SK-N-SH treated with all-trans-retinoic acid at 6 μM for 48 hours (cell line): Measurements from ENCODE around the gene LRMDA.

Source experiments
- ARNTL ChIP-seq: fragments of 450-650 bp; formaldehyde crosslinking; IDR thresholded peaks from 2 replicates; pipeline ENCODE4 v1.5.0; 2020; ENCODE audit warnings: low read depth, mild to moderate bottlenecking, moderate library complexity, borderline replicate concordance
- CREB5 ChIP-seq: fragments of 250-450 bp; sonication (Bioruptor Pico); IDR thresholded peaks from 2 replicates; pipeline ENCODE4 v1.5.1; 2020; ENCODE audit warnings: low read depth, mild to moderate bottlenecking, moderate library complexity
- ESRRG ChIP-seq: fragments of 250-450 bp; sonication (Bioruptor Pico); IDR thresholded peaks from 2 replicates; pipeline ENCODE4 v1.6.1; 2021; ENCODE audit warnings: mild to moderate bottlenecking
- GLIS3 ChIP-seq: fragments of 250-450 bp; sonication (Bioruptor Pico); IDR thresholded peaks from 2 replicates; pipeline ENCODE4 v1.5.0; 2020; ENCODE audit warnings: mild to moderate bottlenecking, moderate library complexity
- ISL1 ChIP-seq: fragments of 250-450 bp; sonication (Bioruptor Pico); IDR thresholded peaks from 2 replicates; pipeline ENCODE4 v2.1.2; 2022; ENCODE audit warnings: mild to moderate bottlenecking, moderate library complexity
- OSR1 ChIP-seq: fragments of 250-450 bp; sonication (Bioruptor Pico); IDR thresholded peaks from 2 replicates; pipeline ENCODE4 v1.8.0; 2022; ENCODE audit warnings: moderate library complexity, mild to moderate bottlenecking, inconsistent platforms
- POU6F1 ChIP-seq: fragments of 250-450 bp; sonication (Bioruptor Pico); IDR thresholded peaks from 2 replicates; pipeline ENCODE4 v1.8.0; 2021; ENCODE audit warnings: low read depth, mild to moderate bottlenecking, moderate library complexity, borderline replicate concordance
- TCF4 ChIP-seq: fragments of 250-450 bp; sonication (Bioruptor Pico); IDR thresholded peaks from 2 replicates; pipeline ENCODE4 v1.8.0; 2021; ENCODE audit warnings: mild to moderate bottlenecking, moderate library complexity, borderline replicate concordance
- ZFP3 ChIP-seq: fragments of 250-450 bp; sonication (Bioruptor Pico); IDR thresholded peaks from 2 replicates; pipeline ENCODE4 v1.5.0; 2020; ENCODE audit warnings: mild to moderate bottlenecking, moderate library complexity
- ZNF70 ChIP-seq: fragments of 450-650 bp; formaldehyde crosslinking; IDR thresholded peaks from 2 replicates; pipeline ENCODE4 v1.5.0; 2020; ENCODE audit warnings: mild to moderate bottlenecking, moderate library complexity
- TF ChIP-seq, protein P1 (sequence below): fragments of 250-450 bp; sonication (Bioruptor Pico); IDR thresholded peaks from 2 replicates; pipeline ENCODE4 v1.5.0; 2020; ENCODE audit warnings: mild to moderate bottlenecking, moderate library complexity
- TF ChIP-seq, protein P2 (sequence below): fragments of 250-450 bp; sonication (Bioruptor Pico); IDR thresholded peaks from 2 replicates; pipeline ENCODE4 v1.8.0; 2020; ENCODE audit warnings: mild to moderate bottlenecking, moderate library complexity, borderline replicate concordance

DNA sequence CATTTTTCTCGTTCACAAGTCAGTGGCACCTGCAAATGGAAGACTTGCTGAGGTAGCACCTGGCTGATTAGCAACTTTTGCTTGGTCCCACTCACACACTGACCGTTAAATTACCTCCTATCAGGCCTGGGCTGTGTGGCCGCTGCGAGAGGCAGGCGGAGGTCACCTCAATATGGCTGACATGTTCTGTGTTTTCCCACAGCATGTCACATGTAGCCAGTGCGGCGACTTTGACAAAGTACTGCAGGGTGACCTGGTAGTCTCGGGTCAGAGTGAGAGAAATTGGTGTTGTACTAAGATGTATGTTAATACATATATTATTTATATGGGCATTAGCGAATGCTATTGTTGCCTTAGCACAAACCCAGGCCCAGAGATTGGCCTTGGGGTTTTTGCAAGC lies 307.5 kb downstream of the LRMDA start:
- TF ChIP-seq, protein P1, sequence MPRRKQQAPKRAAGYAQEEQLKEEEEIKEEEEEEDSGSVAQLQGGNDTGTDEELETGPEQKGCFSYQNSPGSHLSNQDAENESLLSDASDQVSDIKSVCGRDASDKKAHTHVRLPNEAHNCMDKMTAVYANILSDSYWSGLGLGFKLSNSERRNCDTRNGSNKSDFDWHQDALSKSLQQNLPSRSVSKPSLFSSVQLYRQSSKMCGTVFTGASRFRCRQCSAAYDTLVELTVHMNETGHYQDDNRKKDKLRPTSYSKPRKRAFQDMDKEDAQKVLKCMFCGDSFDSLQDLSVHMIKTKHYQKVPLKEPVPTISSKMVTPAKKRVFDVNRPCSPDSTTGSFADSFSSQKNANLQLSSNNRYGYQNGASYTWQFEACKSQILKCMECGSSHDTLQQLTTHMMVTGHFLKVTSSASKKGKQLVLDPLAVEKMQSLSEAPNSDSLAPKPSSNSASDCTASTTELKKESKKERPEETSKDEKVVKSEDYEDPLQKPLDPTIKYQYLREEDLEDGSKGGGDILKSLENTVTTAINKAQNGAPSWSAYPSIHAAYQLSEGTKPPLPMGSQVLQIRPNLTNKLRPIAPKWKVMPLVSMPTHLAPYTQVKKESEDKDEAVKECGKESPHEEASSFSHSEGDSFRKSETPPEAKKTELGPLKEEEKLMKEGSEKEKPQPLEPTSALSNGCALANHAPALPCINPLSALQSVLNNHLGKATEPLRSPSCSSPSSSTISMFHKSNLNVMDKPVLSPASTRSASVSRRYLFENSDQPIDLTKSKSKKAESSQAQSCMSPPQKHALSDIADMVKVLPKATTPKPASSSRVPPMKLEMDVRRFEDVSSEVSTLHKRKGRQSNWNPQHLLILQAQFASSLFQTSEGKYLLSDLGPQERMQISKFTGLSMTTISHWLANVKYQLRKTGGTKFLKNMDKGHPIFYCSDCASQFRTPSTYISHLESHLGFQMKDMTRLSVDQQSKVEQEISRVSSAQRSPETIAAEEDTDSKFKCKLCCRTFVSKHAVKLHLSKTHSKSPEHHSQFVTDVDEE (CRISPR knock-in tag): no peak
- TF ChIP-seq POU6F1 (CRISPR knock-in tag) (no peak), ISL1 (CRISPR knock-in tag) (no peak), GLIS3 (CRISPR knock-in tag) (no peak), OSR1 (no peak), ZNF70 (CRISPR knock-in tag) (no peak), ESRRG (no peak), ARNTL (no peak), ZFP3 (CRISPR knock-in tag) (no peak), CREB5 (no peak), TCF4 (CRISPR knock-in tag) (no peak)
- TF ChIP-seq, protein P2, sequence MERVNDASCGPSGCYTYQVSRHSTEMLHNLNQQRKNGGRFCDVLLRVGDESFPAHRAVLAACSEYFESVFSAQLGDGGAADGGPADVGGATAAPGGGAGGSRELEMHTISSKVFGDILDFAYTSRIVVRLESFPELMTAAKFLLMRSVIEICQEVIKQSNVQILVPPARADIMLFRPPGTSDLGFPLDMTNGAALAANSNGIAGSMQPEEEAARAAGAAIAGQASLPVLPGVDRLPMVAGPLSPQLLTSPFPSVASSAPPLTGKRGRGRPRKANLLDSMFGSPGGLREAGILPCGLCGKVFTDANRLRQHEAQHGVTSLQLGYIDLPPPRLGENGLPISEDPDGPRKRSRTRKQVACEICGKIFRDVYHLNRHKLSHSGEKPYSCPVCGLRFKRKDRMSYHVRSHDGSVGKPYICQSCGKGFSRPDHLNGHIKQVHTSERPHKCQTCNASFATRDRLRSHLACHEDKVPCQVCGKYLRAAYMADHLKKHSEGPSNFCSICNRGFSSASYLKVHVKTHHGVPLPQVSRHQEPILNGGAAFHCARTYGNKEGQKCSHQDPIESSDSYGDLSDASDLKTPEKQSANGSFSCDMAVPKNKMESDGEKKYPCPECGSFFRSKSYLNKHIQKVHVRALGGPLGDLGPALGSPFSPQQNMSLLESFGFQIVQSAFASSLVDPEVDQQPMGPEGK (CRISPR knock-in tag): no peak
